ENCODE results near the gene LTBP4.

GRCh38 chr19:40650749-40651305 lies 49.7 kb downstream of the LTBP4 start:
- TF ChIP-seq ZNF114 (tag by site-specific recombination; IDR thresholded peaks at IDR 0.05): no peak
- no peak for TF ChIP-seq ZNF362 (tag by site-specific recombination; IDR thresholded peaks at IDR 0.05)
- TF ChIP-seq CTCF (tag by site-specific recombination; IDR thresholded peaks at IDR 0.05): no peak
- no peak for TF ChIP-seq PRDM2 (tag by site-specific recombination; IDR thresholded peaks at IDR 0.05; ENCODE audit: borderline replicate concordance)
- TF ChIP-seq ZNF24 (tag by site-specific recombination; IDR thresholded peaks at IDR 0.05): no peak
- TF ChIP-seq ZNF335 (tag by site-specific recombination; conservative IDR thresholded peaks at IDR 0.05): no peak
- no peak for TF ChIP-seq ZNF530 (tag by site-specific recombination; IDR thresholded peaks at IDR 0.05; ENCODE audit: low read depth)
- no peak for TF ChIP-seq ZNF10 (tag by site-specific recombination; IDR thresholded peaks at IDR 0.05)
- TF ChIP-seq ZBTB11 (tag by site-specific recombination; conservative IDR thresholded peaks at IDR 0.05; ENCODE audit: low read depth): no peak
